ENCODE measurements around the gene TMEM233.
"Not testable (repeated sequence)": the region's sequence is repeated elsewhere in the genome, so short reads cannot be mapped to it uniquely, and the experiment has no call there.

Gene TMEM233

DNA sequence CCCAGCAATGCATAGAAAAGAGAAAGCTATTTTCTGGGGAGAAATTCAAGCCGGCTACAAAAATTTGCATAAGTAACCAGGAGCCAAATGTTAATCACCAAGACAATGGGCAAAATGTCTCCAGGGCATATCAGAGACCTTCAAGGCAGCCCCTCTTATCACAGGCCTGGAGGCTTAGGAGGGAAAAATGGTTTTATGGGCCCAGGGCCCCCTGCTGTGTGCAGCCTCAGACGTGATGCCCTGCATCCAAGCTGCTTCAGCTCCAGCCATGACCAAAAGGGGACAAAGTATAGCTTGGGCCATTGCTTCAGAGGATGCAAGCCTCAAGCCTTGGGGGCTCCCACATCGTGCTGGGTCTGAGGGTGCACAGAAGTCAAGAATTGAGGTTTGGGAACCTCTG is 15.8 kb downstream of the TMEM233 start:
- DNase-seq (ENCODE audit: low spot score), result no peak

GRCh38 chr12:119613319-119613936 is 19.9 kb downstream of the TMEM233 start:
- DNase-seq (ENCODE audit: low spot score), result no peak

DNA sequence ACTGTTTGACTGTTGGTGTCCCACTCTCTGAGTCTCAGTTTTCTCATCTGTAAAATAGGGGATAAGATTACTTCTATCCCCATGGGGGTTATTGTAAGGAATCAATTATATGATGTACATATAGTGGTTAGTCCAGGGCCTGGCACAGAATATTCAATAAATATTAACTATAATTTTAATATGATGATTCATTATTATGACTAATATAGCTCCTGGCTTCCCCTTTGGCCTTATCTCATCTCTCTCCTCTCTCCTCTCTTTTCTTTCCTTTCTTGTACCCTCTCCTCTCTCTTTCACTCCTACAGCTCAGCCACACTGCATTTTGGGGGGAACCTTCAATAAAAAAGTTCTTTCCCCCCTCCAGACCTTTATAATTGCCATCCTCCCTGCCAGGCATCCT is 21.1 kb downstream of the TMEM233 start:
- no peak for DNase-seq (ENCODE audit: low spot score)

GRCh38 chr12:119615518-119616475 is 22.2 kb downstream of the TMEM233 start:
- DNase-seq (ENCODE audit: low spot score), result no peak

- DNase-seq (ENCODE audit: low spot score), result not testable (repeated sequence)
Measured at GRCh38 chr12:119618328-119618896, 24.8 kb downstream of the TMEM233 start.

DNA sequence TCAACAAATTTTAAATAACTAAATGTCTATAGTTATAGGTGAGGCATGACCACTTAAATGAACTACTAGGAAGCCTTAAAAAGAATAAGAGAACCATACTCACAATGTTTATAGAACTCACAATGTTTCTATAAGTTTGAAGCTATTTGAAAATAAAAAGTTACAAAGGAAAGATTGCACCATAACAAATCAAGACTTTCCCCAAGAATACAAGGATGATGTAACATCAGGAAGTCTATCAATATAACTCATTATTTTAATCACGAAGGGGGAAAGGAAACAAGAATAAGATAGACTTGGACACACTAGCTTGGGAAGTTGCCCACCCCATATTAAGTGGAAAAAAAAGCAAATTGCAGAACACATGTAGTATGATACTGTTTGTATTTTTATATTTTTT is 26.9 kb downstream of the TMEM233 start:
- DNase-seq (ENCODE audit: low spot score), result no peak

DNA sequence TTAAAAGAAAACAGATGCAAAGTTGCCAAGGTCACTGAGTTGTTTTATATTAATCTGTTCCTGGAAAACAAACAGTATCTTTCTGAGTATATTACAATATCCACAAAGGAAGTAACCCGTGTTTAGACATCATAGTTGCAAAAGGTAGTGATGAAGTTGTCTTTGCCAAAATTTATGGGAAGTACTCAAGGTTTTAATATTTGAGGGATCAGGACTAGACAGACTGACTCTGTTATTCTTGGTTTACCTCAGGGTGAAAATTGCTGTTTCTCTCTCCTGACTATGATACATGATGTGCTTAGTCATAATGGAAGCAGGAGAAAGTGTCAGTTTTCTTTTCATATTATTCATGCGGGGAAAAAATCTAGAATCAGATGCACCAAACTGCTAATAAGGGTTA is 28.3 kb downstream of the TMEM233 start:
- DNase-seq (ENCODE audit: low spot score), result no peak

DNA sequence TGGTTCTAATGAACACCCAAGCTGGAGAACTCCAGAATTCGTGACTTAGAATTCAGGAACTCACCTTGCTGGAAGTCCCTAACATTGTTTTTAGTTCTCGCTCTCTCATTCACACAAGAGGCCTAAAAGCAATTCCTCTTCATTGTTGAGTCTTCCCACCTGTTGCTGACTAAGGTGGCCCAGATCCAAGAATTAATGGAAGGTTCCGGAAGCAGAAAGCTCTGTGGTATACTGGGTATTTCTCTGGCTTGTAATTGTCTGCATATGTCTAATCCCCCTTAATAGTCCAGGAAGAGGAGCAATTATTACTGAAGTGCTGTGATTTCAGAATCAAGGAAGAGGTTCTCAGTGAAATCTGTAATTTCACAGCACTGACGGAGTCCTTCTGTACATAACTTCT is 31.4 kb downstream of the TMEM233 start:
- no peak for DNase-seq (ENCODE audit: low spot score)

- no peak for DNase-seq (ENCODE audit: low spot score)
Measured at GRCh38 chr12:119627019-119627643, 33.6 kb downstream of the TMEM233 start.

GRCh38 chr12:119627686-119628085 is 34.1 kb downstream of the TMEM233 start:
- DNase-seq (ENCODE audit: low spot score), result no peak

DNA sequence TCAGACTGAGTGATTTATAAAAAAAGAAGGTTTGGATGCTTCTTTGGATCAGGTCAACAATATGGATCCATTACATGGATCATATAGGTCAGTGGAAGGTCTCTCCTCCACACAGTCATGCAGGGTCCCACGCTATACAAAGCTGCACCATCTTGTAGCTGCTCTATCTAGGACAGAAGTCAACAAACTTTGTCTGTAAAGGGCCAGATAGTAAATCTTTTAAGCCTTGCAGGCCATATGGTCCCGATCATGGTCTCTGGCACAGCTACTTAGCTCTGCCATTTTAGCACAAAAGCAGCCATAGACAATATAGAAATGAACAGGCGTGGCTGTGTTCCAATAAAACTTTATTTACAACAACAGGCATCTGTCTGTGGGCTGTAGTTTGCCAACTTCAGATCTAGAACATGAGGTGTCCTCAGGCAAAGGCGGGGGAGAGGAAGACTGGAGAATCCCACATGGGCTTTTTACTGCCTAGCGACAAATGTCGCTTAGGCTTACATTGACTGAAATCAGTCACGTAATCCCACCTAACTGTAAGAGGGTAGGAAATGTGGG is 36.7 kb downstream of the TMEM233 start:
- no peak for DNase-seq (ENCODE audit: low spot score)

- DNase-seq (ENCODE audit: low spot score), result no peak
Measured at GRCh38 chr12:119630962-119631550, 37.5 kb downstream of the TMEM233 start.

GRCh38 chr12:119631930-119632678 is 38.5 kb downstream of the TMEM233 start:
- DNase-seq (ENCODE audit: low spot score), result no peak

- DNase-seq (ENCODE audit: low spot score), result no peak
Measured at GRCh38 chr12:119634743-119635142, 41.2 kb downstream of the TMEM233 start.

GRCh38 chr12:119642986-119643385 is 49.4 kb downstream of the TMEM233 start:
- no peak for DNase-seq (ENCODE audit: low spot score)

GRCh38 chr12:119644930-119645329 is 51.4 kb downstream of the TMEM233 start:
- DNase-seq (ENCODE audit: low spot score), result no peak

DNA sequence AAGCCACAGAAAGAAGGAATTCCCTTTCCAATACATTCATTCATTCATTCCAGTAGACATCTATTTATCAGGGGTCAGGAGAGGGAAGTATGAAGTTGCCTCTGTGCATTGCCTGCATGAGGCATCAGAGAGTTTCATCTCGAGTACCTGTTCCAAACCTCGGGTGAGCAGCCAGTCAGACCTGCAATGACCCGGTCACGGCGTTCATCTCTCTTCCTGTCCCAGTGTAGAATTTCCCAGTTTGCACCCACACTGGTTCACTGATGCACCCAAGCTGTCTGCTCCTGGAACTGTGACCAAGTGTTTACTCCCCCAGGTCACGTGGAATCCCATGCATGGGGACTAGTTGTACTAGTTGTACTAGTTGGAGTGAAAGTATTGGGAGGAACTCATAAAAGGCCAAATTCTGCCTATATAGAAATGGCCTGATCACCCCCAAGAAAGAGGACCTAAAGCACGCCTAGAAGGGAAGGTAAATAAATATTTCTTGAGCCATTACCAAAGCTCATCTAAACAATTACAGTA is 52.0 kb downstream of the TMEM233 start:
- no peak for DNase-seq (ENCODE audit: low spot score)

- no peak for DNase-seq (ENCODE audit: low spot score)
Measured at GRCh38 chr12:119649202-119649808, 55.7 kb downstream of the TMEM233 start.

DNA sequence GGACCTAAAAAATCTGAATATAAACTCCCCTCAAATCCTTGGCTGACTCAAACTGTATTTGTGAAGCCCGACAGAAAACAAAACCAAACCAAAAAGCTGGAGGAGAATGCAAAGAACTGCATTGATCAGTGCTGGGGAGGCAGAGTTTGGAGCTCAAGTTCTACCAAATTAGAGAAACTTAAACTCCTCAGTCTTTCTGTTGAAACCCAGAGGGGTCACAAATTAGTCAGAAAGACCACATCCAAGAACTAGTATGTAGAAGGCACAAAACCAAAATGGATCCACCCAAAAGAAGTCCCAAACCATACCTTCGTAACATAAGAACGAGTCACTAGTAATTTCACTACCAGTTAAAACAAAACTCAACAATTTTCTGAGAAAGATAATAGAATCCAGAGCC is 59.1 kb downstream of the TMEM233 start:
- no peak for DNase-seq (ENCODE audit: low spot score)

DNA sequence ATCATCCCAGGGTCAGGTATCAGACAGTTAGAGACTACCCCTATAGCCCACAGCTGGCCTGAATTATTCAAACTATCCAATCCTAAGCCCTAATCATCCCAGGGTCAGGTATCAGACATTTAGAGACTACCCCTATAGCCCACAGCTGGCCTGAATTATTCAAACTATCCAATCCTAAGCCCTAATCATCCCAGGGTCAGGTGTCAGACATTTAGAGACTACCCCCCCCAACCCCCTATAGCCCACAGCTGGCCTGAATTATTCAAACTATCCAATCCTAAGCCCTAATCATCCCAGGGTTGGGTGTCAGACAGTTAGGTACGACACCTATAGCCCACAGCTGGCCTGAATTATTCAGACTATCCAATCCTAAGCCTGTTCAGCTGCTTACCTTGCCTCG is 63.4 kb downstream of the TMEM233 start:
- not testable (repeated sequence) for DNase-seq (ENCODE audit: low spot score)

Measured in putamen (tissue), 1 donor.